HG03520 (cell line): ENCODE measurements around the gene MN1.

ENCODE experiments used
- ATAC-seq: cut with Tn5 transposase; IDR thresholded peaks from one replicate; pipeline ENCODE4 v1.9.1; 2021; ENCODE audit warnings: mild to moderate bottlenecking, moderate library complexity; ENCODE audit not compliant: unreplicated experiment

Gene MN1

GRCh38 chr22:27719535-27720227 is 81.9 kb downstream of the MN1 start:
- no peak for ATAC-seq

DNA sequence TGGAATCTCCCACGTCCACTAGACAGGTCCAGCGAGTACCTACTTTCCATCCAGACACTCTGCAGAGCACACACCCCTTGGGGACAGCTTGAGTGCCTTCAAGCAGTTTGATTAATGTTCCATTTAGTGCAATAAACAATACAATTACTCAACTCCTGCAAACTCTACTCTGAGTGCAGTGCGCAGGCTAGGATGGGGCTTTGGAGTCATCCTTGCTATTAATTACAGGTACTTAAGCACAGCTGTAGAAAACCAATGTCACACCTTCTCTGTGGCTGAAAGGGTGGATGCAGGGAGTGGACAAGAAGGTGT is 82.6 kb downstream of the MN1 start:
- no peak for ATAC-seq

DNA sequence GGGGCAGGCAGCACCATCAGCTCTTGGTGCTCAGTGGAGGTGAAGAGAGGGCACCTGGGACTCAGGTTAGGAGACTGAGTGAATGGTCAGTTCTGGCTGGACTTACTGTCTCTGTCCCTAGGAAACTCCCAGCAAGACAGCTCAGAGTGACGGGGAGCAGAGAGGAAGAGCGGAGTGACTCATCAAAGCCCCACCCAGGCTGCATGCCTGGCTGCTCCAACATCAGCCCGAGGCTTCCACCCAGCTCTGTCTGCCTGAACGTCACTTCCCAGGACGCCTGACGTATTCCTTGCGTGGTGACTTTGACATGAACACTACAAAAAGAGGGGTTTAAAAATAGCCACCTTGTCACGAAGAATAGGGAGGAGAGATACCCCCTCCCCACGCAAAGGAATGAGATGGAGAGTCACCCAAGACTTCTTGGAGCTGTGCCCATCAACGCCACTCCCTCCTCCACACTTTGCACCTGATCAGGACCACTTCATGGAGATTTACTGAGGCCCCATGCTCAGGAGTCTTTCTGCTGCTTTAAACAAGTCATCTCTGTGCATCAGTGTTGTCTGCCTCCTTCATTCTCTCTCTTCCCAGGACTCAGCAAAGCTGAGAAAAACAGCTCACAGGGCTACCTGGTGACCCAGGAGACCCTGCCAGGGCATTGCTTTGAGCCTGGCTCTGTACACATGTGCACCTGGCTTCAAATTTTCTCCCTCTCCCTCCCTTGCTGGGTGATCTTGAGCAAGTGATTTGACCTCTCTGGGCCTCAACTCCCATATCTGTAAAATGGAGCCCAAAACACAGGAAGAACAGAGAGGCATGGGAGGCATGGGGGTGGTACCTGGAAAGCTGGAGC is 83.1 kb downstream of the MN1 start:
- ATAC-seq, result no peak

DNA sequence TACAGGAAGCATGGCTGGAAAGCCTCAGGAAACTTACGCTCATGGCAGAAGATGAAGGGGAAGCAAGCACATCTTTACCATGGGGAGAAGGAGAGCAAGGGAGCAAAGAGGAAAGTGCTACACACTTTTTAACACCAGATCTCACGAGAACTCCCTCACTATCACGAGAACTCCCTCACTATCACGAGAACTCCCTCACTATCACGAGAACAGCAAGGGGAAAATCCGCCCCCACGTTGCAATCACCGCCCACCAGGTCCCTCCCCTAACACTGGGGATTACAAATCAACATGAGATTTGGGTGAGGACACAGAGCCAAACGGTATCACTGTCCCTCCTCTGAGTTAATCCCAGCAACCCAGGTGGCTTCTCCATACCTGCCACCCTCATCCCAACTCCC is 84.5 kb downstream of the MN1 start:
- no peak for ATAC-seq

- no peak for ATAC-seq
Observed at GRCh38 chr22:27716074-27716473, 85.5 kb downstream of the MN1 start.

GRCh38 chr22:27715106-27715505 is 86.5 kb downstream of the MN1 start:
- no peak for ATAC-seq

GRCh38 chr22:27714068-27714467 is 87.5 kb downstream of the MN1 start:
- no peak for ATAC-seq

DNA sequence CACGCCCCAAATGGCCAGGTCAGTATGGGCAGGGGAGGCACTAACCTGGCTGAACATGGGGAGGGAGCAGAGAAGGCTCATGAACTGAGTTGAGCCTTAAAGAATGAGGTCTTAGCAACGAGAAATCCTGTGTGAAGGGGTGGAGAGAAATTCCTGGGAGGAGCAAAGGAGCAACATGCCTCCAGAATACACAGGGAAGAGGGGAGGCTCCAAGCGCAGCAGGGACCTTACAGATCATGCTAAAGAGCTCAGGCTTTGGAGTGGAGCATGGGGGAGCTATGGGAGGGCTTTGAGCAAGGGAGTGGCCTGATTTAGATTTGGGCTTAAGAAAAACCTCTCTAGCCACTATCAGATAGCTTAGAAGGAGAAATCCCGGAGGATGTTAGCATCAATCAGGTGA is 88.1 kb downstream of the MN1 start:
- ATAC-seq, result no peak

DNA sequence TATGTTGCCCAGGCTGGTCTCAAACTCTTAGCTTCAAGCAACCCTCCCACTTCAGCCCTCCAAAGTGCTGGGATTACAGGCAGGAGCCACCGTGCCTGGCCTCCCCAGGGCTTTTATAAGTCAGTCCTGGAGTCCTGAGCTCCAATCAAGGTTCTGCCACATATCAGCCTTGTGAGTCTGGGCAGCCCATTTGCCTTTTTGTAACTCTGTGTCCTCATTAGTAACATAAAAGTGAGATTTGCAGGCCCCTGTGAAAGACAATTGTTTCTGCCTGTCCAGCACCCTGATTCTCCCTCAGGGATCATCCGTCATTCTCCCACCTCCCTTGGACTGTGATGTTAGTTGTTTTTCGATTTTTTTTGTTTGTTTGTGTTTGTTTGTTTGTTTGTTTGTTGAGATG is 89.8 kb downstream of the MN1 start:
- ATAC-seq, result no peak

- no peak for ATAC-seq
Observed at GRCh38 chr22:27711012-27711411, 90.5 kb downstream of the MN1 start.

DNA sequence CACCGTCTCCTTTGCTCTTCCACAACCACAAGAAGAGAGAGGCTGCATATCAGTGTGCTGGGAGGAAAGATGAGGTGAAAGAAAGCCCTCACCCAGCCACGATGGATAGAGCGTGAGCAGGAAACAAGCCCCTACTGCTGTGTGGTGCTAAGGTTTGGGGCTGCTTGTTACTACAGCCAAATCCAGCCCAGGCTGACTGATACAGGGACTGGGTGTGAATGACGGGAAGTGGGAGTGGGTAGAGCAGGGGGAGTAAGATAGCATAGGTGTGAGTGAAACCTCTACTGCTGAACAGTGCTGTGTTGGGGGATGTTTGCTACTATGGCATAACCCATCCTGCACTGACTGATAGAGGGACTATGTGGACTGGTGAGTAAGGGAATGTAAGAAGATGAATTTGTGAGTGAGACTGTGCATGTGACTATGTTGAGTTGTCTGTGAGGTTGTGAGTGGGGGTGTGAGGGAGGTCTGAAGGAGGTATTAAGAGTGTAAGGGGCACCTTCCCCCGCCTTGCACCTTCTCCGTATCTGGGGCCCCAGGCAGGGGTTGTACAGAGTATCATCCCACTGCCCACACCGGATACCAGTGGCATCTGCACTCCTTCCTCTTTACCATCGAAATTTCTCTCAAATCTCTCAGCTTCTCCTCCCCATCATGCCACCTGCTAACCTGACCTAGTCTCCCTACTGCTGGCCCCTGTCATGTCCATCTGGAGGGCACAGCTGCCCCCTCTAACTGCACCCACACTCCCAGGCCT is 91.5 kb downstream of the MN1 start:
- no peak for ATAC-seq

- ATAC-seq, result no peak
Observed at GRCh38 chr22:27706489-27706888, 95.1 kb downstream of the MN1 start.

DNA sequence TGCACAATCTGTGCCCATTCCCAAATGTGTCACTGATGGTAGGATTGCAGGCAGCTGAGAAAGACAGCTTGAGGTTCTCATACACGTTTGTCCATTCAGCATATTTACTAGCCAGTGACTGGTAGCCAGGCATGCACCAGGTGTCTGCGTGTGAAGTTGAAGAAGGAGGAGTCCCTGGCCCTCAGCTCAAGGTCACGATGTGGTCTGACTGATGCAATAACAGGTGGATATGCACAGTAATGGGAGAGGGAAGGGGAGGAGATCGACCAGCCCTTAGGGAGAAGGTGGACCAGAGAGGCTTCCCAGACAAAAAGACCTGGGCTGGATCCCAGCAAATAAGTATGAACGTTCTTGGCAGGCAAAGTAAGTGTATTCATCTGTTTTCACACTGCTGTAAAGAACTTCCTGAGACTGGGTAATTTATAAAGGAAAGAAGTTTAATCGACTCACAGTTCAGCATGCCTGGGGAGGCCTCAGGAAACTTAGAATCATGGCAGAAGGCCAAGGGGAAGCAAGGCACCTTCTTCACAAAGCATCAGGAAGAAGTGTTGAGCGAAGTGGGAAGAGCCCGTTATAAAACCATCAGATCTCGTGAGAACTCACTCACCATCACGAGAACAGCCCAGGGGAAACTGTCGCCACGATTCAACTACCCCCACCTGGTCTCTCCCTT is 96.0 kb downstream of the MN1 start:
- no peak for ATAC-seq

DNA sequence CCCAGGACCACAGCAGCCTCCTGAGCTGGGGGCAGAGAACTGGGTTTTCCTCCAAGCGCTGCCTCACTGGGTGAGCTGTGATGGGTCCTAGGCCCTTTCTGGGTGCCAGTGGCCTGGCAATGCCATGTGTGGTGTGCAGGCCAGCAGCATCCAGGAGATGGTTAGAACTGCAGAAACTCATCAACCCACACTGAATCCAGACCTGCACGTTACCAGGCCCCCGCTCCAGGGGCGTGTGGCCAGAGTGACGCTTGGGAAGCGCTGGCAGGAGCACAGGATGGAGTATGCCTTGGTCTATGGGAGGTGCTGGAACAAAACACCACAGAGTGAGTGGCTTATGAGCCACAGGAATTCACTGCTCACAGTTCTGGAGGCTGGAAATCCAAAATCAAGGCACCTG is 97.0 kb downstream of the MN1 start:
- no peak for ATAC-seq

DNA sequence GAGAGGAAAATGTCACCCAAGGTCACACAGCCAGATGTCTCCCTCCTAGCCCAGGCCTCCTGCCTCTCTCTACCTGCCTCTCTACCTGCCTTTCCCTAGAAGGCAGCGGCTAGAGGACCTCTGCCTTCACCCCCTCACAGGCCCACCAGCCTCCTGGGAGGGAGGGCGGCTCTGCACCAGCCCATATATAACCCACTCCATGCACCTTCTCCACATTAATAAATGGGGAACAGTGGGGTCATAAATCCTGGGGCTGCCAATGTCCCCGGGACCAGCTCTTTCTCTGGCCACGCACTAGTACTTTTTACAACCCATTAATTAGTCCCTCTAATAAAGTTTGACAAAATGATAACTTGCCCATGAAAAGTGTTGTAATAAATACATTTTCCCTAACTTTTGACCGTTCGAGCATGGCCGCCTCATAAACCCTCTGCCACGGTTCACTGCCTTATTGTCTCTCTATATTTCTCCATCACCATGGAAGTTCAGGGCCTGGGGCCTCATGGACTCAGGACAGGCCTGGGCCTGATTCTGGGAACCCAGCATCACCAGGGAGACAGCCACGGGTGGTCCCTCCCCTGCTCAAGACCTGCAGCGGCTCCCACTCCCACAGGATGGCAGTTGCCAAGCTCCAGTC is 102.1 kb downstream of the MN1 start:
- no peak for ATAC-seq

GRCh38 chr22:27698813-27699212 is 102.7 kb downstream of the MN1 start:
- ATAC-seq, result no peak
